Effector CD4-positive, alpha-beta T cell (primary cell): Measurements from ENCODE around the gene MROH7.

ENCODE experiments used
- DNase-seq: peaks from one replicate; pipeline ENCODE4 v3.0.0-alpha.2; 2020

MROH7 gene

GRCh38 chr1:54744696-54745095, 103.1 kb downstream of the MROH7 start:
- no peak for DNase-seq

GRCh38 chr1:54745274-54745673, 103.7 kb downstream of the MROH7 start:
- no peak for DNase-seq

GRCh38 chr1:54745864-54746263, 104.3 kb downstream of the MROH7 start:
- DNase-seq: no peak

GRCh38 chr1:54748094-54748835, 106.7 kb downstream of the MROH7 start:
- DNase-seq: no peak

- no peak for DNase-seq
Measured at GRCh38 chr1:54750596-54750995, 109.0 kb downstream of the MROH7 start.

GRCh38 chr1:54751426-54751825, 109.8 kb downstream of the MROH7 start:
- no peak for DNase-seq

GRCh38 chr1:54754045-54754444, 112.5 kb downstream of the MROH7 start:
- DNase-seq: no peak

- DNase-seq: no peak
Measured at GRCh38 chr1:54754486-54755285, 113.1 kb downstream of the MROH7 start.

- DNase-seq: no peak
Measured at GRCh38 chr1:54757833-54758232, 116.2 kb downstream of the MROH7 start.

GRCh38 chr1:54758678-54759348, 117.2 kb downstream of the MROH7 start:
- DNase-seq: no peak
